BJ (cell line): ENCODE measurements around the gene ERG. TPM values are rescaled to one million over a fixed set of nuclear protein-coding genes. Genes with fewer than 3 reads are reported as not detected.

ENCODE experiments used
- CTCF ChIA-PET: fragments of 350-600 bp; formaldehyde crosslinking; extraction: SDS; loops from one replicate; lab custom pipeline; 2021; ENCODE audit warnings: antibody characterized with exemption, inconsistent platforms; lab: Yijun Ruan, JAX
- POLR2A ChIA-PET: fragments of 300-600 bp; sonication (Branson Sonifier 250); formaldehyde crosslinking; extraction: SDS; loops from one replicate; lab custom pipeline; 2021; ENCODE audit warnings: antibody characterized with exemption; lab: Charles Lee
- DNase-seq: peaks from one replicate; pipeline ENCODE4 v3.0.0-alpha.2; 2011; ENCODE audit warnings: low read depth
- H3K27me3 ChIP-seq: 2 replicates; pipeline ENCODE4 v1.6.0; 2011; ENCODE audit warnings: low read length; ENCODE audit not compliant: control insufficient read depth, insufficient read depth
- H3K36me3 ChIP-seq: 2 replicates; pipeline ENCODE4 v1.5.1; 2011; ENCODE audit warnings: low read length; ENCODE audit not compliant: control insufficient read depth, insufficient read depth
- H3K4me3 ChIP-seq: 2 replicates; pipeline ENCODE4 v1.5.1; 2011; ENCODE audit warnings: low read depth, mild to moderate bottlenecking, control low read depth, low read length
- CTCF ChIP-seq: IDR thresholded peaks from 2 replicates; pipeline ENCODE4 v1.5.1; 2011; ENCODE audit warnings: low read depth, mild to moderate bottlenecking, control low read depth, inconsistent platforms, low read length, moderate library complexity; ENCODE audit not compliant: insufficient read depth
- polyA minus RNA-seq: library from RNA; depleted of rRNA, polyadenylated mRNA; stranded (reverse); fragments of >200 nt; gene quantifications from 2 replicates; pipeline ENCODE4 v1.2.3, GENCODE V29; 2011; rRNA and poly(A)+ RNA removed
- polyA plus RNA-seq: library from polyadenylated mRNA; depleted of rRNA; stranded (reverse); fragments of >200 nt; gene quantifications from 2 replicates; pipeline ENCODE4 v1.2.3, GENCODE V29; 2011; rRNA removed

The ERG gene
- polyA plus RNA-seq (not detected in 2 replicates), polyA minus RNA-seq (not detected in 2 replicates)

GRCh38 chr21:38498057-38498833 is at the start of gene ERG:
Gene ERG (minus strand): TSS chr21:38498477. CDS start chr21:38498380, 97 bp downstream.
- TF ChIP-seq CTCF = no peak
- DNase-seq = no peak
- Histone ChIP-seq H3K27me3 (no peaks in the 10 kb centered on the region; the same call in 1 of the 2 replicates), H3K4me3 (no peak within 1 kb of the TSS), H3K36me3 (no peaks in the 10 kb centered on the region)
- POLR2A ChIA-PET = no interaction called here
- CTCF ChIA-PET = no interaction called here

- H3K4me3 ChIP-seq = no peak overlapping the region
- no peak for DNase-seq
- no peak for TF ChIP-seq CTCF
- ChIA-PET POLR2A (no interaction called here), CTCF (interaction anchor here (0.5 kb wide), 1 partner anchor 120 kb away, joined by 4 read pairs; no protein-coding TSS in a partner anchor)
- no peaks in the 10 kb centered on the region for H3K36me3 ChIP-seq
- peaks cover 5% of the 10 kb centered on the region for H3K27me3 ChIP-seq
These were observed 46.4 kb upstream of the ERG start for GRCh38 chr21:38544661-38545060.

GRCh38 chr21:38542263-38542662 is 44.0 kb upstream of the ERG start:
- H3K27me3 ChIP-seq = peaks cover 6% of the 10 kb centered on the region
- no peak for DNase-seq
- CTCF ChIA-PET = interaction anchor here (0.9 kb wide), 1 partner anchor 23 kb away, joined by 4 read pairs; no protein-coding TSS in a partner anchor
- no peaks in the 10 kb centered on the region for H3K36me3 ChIP-seq
- H3K4me3 ChIP-seq = no peak overlapping the region
- no peak for TF ChIP-seq CTCF
- POLR2A ChIA-PET = no interaction called here

- no peak for DNase-seq
- H3K4me3 ChIP-seq = no peak overlapping the region
- H3K27me3 ChIP-seq = peaks cover 4% of the 10 kb centered on the region
- TF ChIP-seq CTCF = no peak
- POLR2A ChIA-PET = no interaction called here
- CTCF ChIA-PET = interaction anchor here (0.7 kb wide), 1 partner anchor 61 kb away, joined by 3 read pairs; no protein-coding TSS in a partner anchor
- H3K36me3 ChIP-seq = no peaks in the 10 kb centered on the region
These were observed 40.1 kb upstream of the ERG start for GRCh38 chr21:38538353-38538752.

GRCh38 chr21:38534591-38534990 is 36.3 kb upstream of the ERG start:
- DNase-seq = no peak
- TF ChIP-seq CTCF = no peak
- peaks cover 4% of the 10 kb centered on the region; the same call in 1 of the 2 replicates for H3K27me3 ChIP-seq
- CTCF ChIA-PET = interaction anchor here (1.6 kb wide), 1 partner anchor 408 kb away, joined by 3 read pairs; no protein-coding TSS in a partner anchor
- H3K36me3 ChIP-seq = no peaks in the 10 kb centered on the region
- POLR2A ChIA-PET = no interaction called here
- H3K4me3 ChIP-seq = no peak overlapping the region
